SKM-1 treated with dmso at 0.1 percent for 144 hours (cell line): Measurements from ENCODE around the gene EMC9.

ENCODE experiments used
- DNase-seq: peaks from one replicate; lab custom pipeline; 2025; ENCODE audit not compliant: unreplicated experiment; lab: John Stamatoyannopoulos, UW

EMC9 gene

GRCh38 chr14:24092505-24093206 is 48.7 kb downstream of the EMC9 start:
- no peak for DNase-seq

- no peak for DNase-seq
These were observed 49.3 kb downstream of the EMC9 start for GRCh38 chr14:24092110-24092504.

DNA sequence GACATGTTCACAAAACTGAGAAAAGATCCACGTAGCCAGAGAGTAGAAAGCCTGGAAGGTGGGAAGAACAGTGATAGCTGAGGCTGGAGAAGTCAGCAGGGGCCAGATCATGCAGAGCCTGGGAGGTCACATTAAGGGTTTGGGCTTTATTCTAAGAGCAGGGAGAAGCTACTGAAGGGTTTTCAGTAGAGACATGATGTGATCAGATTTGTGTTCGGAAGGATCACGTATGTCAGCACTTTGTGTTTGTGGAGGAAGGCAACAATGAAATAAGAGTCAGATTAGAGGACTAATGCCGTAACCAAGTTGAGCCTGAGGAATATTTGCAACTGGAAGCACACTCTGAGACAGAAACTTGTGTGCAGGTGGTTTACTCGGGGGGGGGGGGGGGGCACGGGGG is 51.5 kb downstream of the EMC9 start:
- DNase-seq = no peak
